GM21526 (cell line): ENCODE results near the gene DMBT1.

Experiments used
- ATAC-seq: cut with Tn5 transposase; IDR thresholded peaks from one replicate; pipeline ENCODE4 v1.9.1; 2021; ENCODE audit warnings: moderate library complexity; ENCODE audit not compliant: unreplicated experiment, low FRiP score

Gene DMBT1

GRCh38 chr10:122643931-122644534 lies 83.5 kb downstream of the DMBT1 start:
- ATAC-seq = no peak

DNA sequence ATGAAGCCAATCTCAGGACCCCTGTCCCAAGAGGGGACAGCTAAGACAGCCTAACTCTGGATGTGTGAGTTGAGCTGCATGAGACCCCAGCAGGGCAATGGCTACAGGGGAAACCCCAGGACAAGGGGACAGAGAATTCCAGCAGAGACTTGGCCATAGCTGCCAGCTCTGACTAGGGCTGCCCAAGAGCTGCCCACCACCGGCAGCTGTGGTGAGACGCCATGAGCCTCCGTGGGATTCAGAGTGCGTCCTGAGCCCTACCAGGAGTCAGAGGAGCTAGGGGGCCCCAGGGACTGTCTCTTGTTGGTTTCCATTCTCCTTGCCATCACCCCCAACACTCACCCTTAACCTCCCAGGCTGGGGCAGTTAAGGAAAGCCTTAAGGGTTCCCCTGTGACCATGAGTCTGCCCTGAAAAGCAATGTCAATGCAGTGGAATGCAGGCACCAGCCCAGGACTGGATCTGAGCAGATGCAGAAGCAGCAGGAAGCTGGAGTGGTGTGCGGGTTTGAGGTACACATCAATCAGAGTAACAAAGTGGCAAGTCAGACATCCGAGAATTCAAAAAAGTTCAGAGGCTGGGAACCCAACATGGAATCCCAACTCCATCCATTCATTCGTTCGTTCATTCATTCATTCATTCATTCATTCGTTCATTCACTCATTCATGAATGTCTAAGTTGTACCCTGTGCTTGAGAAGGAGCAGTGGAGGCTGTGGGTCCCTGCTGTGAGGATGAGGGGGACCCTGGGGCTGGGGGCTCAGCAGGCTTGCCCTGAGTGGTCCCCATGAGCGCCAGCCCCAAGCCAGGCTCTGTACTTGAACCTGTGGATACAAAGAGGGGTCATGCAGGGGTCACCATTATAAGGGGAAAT lies 86.2 kb downstream of the DMBT1 start:
- no peak for ATAC-seq

DNA sequence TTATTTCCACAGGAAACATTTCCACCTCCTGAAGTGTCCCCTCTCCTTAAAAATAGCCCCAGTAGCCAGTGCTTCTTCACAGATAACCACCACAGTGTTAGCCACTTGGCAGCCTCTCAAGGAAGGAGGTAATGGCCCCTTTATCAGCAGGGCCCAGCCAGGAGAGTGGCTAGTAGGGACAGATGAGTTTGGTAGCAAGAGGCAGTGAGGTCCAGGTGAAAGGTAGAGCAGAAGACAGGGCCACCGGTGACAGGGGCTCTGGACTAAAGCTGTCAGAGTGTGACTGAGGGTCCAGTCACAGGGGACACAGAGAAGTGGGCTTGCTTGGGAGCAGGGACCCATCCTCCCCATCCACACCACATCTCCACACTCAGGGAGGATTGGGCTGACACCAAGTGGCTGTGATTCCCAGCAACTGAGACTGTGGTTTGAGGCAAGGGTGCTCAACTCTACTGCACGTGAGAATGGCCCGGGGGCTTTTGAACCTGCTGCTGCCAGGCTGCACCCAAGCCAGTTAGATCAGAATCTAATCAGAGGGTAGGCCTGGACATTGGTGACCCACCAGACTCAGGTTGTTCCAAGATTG lies 86.9 kb downstream of the DMBT1 start:
- ATAC-seq = no peak

GRCh38 chr10:122648599-122649428 lies 88.3 kb downstream of the DMBT1 start:
- ATAC-seq = no peak

- no peak for ATAC-seq
Observed at GRCh38 chr10:122649903-122650302, 89.3 kb downstream of the DMBT1 start.

DNA sequence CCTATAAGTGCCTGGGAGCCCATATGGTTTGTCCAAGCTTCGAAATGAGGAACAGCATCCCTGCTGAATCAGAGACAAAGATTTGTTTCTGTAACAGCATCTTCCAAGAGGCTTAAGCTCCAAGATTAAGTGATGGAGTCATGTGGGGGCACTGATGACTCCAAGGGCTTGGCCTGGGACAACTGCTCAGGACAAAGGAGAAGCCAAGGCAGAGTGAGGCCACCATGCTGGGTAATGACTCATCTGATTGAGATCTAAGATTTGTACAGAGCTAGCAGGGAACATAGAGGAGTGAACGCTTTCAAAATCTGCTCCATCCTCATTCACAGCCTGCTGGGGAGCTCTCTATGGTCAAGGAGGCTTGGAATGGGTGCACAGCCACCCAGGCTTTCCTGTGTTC lies 89.8 kb downstream of the DMBT1 start:
- ATAC-seq = no peak

GRCh38 chr10:122655524-122656307 lies 95.2 kb downstream of the DMBT1 start:
- no peak for ATAC-seq

DNA sequence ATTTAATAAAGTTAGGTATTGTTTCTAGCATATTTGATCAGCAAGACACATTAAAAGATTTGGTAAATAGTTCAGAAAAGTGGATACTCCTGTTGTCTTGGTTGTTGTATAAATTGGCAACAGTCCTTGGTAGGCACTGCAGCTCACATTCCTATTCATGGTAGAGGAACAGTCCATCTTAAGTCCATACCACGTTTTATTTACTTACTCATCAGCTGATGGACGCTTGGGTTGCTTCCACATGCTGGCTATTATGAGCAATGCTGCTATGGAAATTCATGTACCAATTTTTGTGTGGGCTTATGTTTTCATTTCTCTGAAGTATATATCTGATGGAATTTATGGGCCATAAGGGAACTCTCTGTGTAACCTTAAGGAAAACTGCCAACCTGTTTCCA lies 95.8 kb downstream of the DMBT1 start:
- ATAC-seq = no peak

GRCh38 chr10:122656741-122657140 lies 96.2 kb downstream of the DMBT1 start:
- no peak for ATAC-seq

DNA sequence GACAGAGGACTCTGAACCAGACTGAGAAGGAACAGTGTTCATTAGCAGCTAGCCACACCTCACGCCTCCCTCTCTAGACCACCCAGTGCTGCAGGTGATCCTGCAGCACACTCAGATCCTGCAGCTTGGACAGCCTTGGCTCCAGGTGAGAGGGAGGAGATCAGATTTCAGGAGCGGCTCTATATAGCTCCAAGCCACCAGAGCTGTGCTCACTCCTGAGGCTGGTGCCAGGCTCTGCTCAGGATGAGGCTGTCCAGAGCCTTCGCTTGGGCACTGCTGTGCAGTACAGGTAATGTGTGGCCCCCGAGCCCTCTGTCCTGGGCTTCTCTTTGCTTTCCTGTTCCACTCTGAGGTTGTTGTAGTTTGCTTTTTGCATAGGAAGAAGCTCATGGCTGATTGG lies 96.7 kb downstream of the DMBT1 start:
- ATAC-seq = no peak

DNA sequence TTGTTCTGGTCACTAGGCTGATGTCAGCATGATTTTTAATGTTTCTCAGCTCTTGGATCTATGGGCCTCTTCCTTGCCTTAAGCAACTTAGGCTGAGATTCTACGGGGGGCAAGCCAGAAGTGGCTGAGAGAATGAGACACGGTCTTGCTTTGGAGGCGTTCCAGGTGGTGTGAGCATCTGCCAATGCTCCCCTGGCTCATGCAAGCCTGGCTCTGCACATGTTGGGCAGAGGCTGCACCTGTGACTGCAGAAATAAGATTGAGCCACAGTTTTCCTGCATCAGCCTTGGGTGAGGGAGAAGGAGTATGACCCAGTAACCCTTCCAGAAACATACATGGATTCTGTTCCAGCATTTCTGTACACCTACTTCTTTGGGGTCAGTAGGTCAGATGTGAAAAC lies 97.2 kb downstream of the DMBT1 start:
- no peak for ATAC-seq

DNA sequence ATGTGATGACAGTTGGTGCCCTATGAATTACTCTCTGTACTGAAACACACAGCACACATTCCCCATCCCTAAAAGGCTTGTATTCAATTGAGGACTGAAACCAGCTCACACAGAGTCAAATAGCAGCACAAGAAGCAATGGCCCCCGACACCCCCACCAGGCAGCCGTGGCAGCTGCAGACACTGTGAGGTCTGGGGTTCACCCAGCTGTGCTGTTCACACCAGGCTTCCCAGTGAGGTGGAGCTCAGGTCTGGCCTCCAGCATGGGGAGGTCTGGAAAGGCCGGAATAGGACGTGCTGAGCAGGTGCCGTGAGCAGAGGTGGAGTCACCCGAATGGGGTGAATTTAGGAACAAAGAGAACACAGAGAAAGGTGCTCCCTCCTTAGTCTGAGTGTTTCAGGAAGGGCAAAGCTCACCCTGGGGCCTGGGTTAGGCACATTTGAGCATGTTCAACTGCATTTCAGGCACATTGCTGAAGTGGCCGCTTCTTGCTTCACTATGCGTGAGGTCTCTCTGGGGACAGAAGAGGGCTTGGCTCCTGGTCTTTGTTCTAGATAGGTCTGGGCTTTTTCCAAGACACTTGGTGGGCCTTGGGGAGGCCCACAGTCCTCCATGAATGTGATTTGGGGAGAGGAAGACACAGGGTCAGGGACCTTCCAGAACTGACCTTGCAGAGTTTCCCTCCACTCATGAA lies 97.9 kb downstream of the DMBT1 start:
- no peak for ATAC-seq

GRCh38 chr10:122659126-122659525 lies 98.6 kb downstream of the DMBT1 start:
- no peak for ATAC-seq

GRCh38 chr10:122659651-122660050 lies 99.1 kb downstream of the DMBT1 start:
- ATAC-seq = no peak

- no peak for ATAC-seq
Observed at GRCh38 chr10:122660696-122661095, 100.1 kb downstream of the DMBT1 start.

DNA sequence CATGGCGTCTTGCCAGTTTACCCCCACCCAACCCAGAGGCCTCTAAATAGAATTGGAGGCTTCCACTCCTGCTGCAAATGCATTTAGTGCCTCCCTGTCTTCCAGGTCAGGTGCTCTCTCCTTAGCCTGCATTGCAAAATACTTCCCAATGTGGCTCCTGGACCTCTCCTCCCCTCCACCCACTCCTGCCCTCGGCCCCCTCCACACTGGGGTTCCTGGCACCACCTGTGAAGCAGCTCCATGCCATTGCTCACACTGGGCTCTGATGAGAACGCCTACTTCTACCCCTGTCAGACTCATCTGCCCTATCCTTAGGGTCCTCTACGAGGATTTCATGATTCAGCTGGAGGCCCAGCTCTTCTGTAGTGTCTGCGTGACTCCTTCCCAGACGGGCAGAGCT lies 101.7 kb downstream of the DMBT1 start:
- no peak for ATAC-seq

GRCh38 chr10:122663516-122664130 lies 103.1 kb downstream of the DMBT1 start:
- ATAC-seq = no peak

DNA sequence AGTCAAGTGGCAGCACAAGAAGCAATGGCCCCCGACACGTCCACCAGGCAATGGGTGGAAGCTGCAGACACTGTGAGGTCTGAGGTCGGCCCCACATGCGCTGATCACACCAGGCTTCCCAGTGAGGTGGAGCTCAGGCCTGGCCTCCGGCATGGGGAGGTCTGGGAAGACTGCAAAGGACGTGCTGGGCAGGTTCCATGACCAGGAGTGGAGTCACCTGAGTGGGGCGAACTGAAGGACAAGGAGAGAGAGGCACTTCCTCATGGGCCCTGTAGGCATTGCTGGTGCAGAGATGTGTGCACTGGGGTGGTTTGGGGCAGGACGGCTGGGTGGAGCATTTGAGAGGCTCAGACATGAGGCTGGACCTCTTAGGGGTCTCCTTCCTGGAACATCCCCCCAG lies 103.9 kb downstream of the DMBT1 start:
- no peak for ATAC-seq

- no peak for ATAC-seq
Observed at GRCh38 chr10:122665329-122665860, 104.8 kb downstream of the DMBT1 start.
